GM13977 (cell line): Measurements from ENCODE around the gene NOLC1.
"Not testable (repeated sequence)": the region's sequence is repeated elsewhere in the genome, so short reads cannot be mapped to it uniquely, and the experiment has no call there.

Experiments used
- DNase-seq: peaks from one replicate; pipeline ENCODE4 v3.0.0; 2012; ENCODE audit warnings: low spot score
- in situ Hi-C: fragments of 300-500 bp; cut with MboI; formaldehyde crosslinking; loops from one replicate; pipeline ENCODE4 v1.12.0; 2022; ENCODE audit warnings: low sequenced_read_pairs, low pct_unique_long_range_greater_than_20kb, mixed read lengths, inconsistent platforms; ENCODE audit not compliant: unreplicated experiment
- TF ChIP-seq, protein P1 (sequence below): IDR thresholded peaks from 2 replicates; pipeline ENCODE4 v1.5.1; 2012; ENCODE audit warnings: mild to moderate bottlenecking, control low read depth; ENCODE audit not compliant: insufficient read depth; ENCODE audit errors: extremely low read depth, missing control alignments

The NOLC1 gene

DNA sequence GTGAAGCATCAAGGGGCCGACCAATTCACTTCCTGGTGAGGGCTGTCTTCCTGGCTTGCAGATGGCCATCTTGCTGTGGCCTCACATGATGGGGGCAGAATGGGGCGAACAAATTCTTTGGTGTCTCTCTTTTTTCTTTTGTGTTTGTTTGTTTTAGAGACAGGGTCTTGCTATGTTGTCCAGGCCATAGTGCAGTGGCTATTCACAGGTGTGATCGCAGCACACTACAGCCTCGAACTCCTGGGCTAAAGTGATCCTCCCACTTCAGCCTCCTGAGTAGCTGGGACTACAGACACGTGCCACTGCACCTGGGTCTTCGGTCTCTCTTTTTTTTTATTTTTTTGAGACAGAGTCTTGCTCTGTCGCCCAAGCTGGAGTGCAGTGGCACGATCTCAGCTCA is 20.1 kb downstream of the NOLC1 start:
- DNase-seq, result no peak
- in situ Hi-C loops, result no loop called here
- TF ChIP-seq, protein P1, sequence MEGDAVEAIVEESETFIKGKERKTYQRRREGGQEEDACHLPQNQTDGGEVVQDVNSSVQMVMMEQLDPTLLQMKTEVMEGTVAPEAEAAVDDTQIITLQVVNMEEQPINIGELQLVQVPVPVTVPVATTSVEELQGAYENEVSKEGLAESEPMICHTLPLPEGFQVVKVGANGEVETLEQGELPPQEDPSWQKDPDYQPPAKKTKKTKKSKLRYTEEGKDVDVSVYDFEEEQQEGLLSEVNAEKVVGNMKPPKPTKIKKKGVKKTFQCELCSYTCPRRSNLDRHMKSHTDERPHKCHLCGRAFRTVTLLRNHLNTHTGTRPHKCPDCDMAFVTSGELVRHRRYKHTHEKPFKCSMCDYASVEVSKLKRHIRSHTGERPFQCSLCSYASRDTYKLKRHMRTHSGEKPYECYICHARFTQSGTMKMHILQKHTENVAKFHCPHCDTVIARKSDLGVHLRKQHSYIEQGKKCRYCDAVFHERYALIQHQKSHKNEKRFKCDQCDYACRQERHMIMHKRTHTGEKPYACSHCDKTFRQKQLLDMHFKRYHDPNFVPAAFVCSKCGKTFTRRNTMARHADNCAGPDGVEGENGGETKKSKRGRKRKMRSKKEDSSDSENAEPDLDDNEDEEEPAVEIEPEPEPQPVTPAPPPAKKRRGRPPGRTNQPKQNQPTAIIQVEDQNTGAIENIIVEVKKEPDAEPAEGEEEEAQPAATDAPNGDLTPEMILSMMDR, result no peak

DNA sequence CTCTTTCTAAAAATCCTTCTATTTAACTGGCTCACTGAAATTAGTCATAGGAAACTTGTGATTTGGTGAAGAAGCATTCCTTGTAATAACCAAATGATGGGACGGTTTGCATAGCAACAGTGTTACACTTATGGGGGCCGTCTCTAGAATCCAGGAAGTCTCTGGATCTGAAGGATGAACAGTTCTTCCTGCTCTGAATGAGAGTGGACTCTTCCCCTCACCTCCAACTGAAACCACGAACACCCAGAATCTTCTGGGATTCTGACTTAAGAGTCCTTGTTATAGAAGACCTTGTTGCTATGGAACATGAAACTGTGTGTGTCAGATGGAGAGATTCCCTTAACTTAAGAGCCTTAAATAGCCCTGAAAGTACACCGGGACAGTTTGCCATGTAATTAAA is 23.2 kb downstream of the NOLC1 start:
- in situ Hi-C loops, result no loop called here
- TF ChIP-seq, protein P1, result no peak
- DNase-seq, result no peak

DNA sequence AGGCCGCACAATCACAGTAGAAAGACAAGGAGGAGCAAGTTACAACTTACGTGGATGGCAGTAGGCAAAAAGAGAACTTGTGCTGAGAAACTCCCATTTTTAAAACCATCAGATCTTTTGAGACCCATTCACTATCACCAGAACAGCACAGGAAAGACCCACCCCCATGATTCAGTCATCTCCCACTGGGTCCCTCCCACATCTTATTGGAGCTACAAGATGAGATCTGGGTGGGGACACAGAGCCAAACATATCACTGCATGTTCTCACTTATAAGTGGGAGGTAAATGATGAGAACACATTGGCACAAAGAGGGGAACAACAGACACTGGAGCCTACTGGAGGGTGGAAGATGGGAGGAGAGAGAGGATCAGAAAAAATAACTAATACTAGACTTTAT is 32.4 kb downstream of the NOLC1 start:
- TF ChIP-seq, protein P1, result no peak
- no peak for DNase-seq
- in situ Hi-C loops, result no loop called here

DNA sequence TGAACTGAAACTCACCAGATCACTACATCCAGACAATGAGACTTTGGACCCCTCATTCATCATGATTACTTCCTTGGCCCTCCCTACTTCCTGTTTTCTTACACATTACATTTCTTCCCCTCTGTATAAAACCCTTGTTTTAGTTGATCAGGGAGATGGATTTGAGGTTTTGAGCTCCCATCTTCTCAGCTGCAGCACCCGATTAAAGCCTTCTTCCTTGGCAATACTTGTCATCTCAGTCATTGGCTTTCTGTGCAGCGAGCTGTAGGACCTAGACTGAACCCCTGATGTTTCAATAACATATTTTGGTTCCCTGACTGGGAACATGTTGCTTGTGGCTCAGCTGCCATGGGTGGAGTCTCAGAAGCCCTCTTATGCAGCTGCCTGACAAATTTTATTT is 33.1 kb downstream of the NOLC1 start:
- in situ Hi-C loops, result no loop called here
- TF ChIP-seq, protein P1, result no peak
- no peak for DNase-seq

DNA sequence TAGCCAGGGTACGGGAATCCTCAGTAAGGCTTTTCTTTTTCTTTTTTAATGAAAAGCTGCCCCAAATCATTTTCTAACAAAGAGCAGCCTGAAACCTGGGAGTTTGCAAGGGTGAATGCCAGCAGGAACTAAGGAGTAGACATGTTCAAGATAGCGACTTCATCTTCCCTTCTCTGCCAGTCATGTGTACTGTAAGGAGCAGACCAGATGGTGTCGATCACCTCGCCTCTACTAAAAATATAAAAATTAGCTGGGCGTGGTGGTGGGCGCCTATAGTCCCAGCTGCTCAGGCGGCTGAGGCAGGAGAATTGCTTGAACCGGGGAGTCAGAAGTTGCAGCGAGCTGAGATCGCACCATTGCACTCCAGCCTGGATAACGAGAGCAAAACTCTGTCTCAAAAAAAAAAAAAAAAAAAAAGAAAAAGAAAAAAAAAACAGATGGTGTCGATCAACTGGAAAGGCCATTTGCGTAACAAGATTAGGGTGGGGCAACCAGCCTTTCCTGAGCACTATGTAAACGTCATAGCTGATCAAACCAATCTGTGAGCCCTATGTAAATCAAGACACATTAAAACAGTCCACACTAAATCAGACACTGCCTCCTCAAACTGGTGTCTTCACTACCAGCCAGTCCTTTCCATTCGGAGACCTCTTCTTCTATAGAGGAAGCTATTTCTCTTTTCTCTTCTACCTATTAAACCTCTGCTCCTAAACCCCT is 33.8 kb downstream of the NOLC1 start:
- DNase-seq, result no peak
- in situ Hi-C loops, result no loop called here
- TF ChIP-seq, protein P1, result no peak

DNA sequence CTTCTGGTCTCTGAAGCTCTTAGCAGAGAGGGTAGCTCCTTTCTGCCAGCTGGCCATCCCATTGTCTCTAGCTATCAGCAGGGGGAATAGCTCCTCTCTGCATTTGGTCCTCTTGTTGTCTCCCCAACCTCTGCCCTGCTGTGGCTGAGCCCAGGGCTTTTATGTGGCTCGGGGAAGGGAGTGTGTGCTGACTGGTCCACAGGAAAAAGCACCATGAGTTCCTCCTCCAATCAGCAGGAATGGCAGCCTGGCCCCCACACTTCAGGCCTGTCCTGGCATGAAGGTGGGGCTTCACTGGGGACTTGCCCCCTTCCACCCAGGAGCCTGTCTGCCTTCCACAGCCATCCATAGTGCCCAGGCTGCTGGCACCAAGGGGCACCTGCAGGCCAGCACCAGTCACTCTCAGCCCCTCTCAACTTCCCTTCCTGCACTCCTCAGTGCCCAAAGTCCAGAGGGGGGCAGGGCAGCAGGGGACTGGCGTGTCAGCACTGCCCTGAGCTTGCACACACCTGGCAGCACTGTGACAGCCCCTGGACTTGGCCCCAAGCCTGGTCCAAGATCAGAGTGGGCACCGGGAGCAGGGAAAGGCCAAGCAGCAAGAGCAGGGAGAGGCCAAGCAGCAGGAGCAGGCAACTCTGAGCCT is 36.2 kb downstream of the NOLC1 start:
- DNase-seq, result no peak
- TF ChIP-seq, protein P1, result no peak
- in situ Hi-C loops, result no loop called here

DNA sequence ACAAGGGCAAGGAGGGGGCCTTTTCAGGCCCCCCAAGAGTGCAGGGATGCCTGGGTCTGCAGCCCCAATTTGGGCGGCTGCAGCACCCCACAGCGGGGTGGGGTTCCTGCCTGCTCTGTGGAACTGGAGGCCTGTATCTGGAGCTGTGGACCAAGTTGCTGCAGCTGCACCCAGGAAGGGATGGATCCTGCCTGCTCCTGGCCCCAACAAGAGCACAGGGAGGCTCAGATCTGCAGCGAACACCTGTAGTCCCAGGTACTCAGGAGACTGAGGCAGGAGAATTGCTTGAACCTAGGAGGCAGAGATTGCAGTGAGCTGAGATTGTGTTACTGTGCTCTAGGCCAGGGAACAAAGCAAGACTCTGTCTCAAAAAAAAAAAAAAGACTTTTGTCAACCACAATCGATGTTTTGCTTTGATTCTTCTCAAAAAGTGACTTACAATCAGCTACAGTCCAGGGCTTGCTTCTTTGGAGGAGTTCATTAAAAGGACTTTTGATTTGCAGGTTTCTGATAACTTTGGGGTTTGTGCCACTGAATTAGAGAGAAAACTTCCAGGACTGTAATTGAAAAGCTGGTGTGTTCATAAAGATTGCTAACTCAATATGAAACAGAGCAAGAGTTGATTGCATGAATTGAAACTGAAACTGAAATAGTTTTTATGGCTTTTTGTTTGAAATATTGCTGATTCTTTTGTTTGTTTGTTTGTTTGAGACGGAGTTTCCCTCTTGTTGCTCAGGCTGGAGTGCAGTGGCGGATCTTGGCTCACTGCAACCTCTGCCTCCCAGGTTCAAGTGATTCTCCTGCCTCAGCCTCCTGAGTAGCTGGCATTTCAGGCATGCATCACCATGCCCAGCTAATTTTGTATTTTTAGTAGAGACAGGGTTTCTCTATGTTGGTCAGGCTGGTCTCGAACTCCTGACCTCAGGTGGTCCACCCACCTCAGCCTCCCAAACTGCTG is 37.0 kb downstream of the NOLC1 start:
- DNase-seq, result peak; percentile 43
- in situ Hi-C loops, result not testable (repeated sequence)
